Activated T-cell treated with anti-CD3 and anti-CD28 coated beads, Interleukin-2, amount 50 U/mL, for 72 hours (primary cell): ENCODE data around the gene NOD2. TPM values are rescaled to one million over a fixed set of nuclear protein-coding genes. Genes with fewer than 3 reads are reported as not detected.

Experiments
- ATAC-seq, 2 donors: fragments of 150-1000 bp; cut with Tn5 transposase; replicated peaks in 1 of 2; 2 replicates each; pipeline ENCODE4 v1.10.0; 2021; ENCODE audit warnings: moderate library complexity in 2 of 2, mild to moderate bottlenecking in 1 of 2
- DNase-seq, 2 donors: peaks; one replicate each; pipeline ENCODE4 v3.0.0; 2021 to 2022; ENCODE audit warnings: mixed read lengths in 1 of 2
- H3K27ac Mint-ChIP-seq: one replicate; pipeline ENCODE4 v1.8.0; 2022; ENCODE audit warnings: mild to moderate bottlenecking, moderate library complexity, mixed read lengths
- H3K27me3 Mint-ChIP-seq: one replicate; pipeline ENCODE4 v1.8.0; 2022; ENCODE audit warnings: low read depth, mixed read lengths
- H3K36me3 Mint-ChIP-seq, 2 donors: one replicate each; pipeline ENCODE4 v1.8.0; 2022; ENCODE audit warnings: mixed read lengths in 2 of 2, mild to moderate bottlenecking in 1 of 2; ENCODE audit not compliant: insufficient read depth in 2 of 2
- H3K4me1 Mint-ChIP-seq: one replicate; pipeline ENCODE4 v1.8.0; 2022; ENCODE audit warnings: low read depth, mixed read lengths
- H3K4me3 Mint-ChIP-seq, 2 donors: one replicate each; pipeline ENCODE4 v1.8.0; 2022; ENCODE audit warnings: mild to moderate bottlenecking in 2 of 2, mixed read lengths in 2 of 2, moderate library complexity in 2 of 2
- H3K9me3 Mint-ChIP-seq, 2 donors: one replicate each; pipeline ENCODE4 v1.8.0; 2022; ENCODE audit warnings: mixed read lengths in 2 of 2
- total RNA-seq, 2 donors: library from RNA; stranded (reverse); gene quantifications; one replicate each; pipeline ENCODE4 v1.2.3, GENCODE V29; 2022

NOD2 gene
- total RNA-seq, 2 donors from 2014 or later = 11.3 to 13.0 TPM

GRCh38 chr16:50752471-50753235 lies 59.2 kb downstream of the NOD2 start:
- Mint-ChIP-seq H3K27me3 (no peaks in the 10 kb centered on the region), H3K9me3 (no peaks in the 10 kb centered on the region), H3K36me3 (peaks cover 18 to 40% of the 10 kb centered on the region in 2 donors), H3K4me3 (peak overlapping the region in 1 of 2 donors; percentile 66), H3K4me1 (peaks cover 66% of the 10 kb centered on the region), H3K27ac (peak overlapping the region; percentile 85)
- DNase-seq (no peak), ATAC-seq (peak in 1 of 2 donors; percentile 54)

- Mint-ChIP-seq H3K4me1 (peaks cover 70% of the 10 kb centered on the region), H3K27me3 (no peaks in the 10 kb centered on the region), H3K36me3 (peaks cover 21 to 42% of the 10 kb centered on the region in 2 donors), H3K27ac (no peak overlapping the region), H3K4me3 (peak overlapping the region in 1 of 2 donors; percentile 26), H3K9me3 (no peaks in the 10 kb centered on the region)
- DNase-seq (no peak), ATAC-seq (no peak)
Observed at GRCh38 chr16:50756473-50756872, 63.1 kb downstream of the NOD2 start.

GRCh38 chr16:50761267-50761666 lies 67.9 kb downstream of the NOD2 start:
- ATAC-seq (no peak), DNase-seq (no peak)
- Mint-ChIP-seq H3K27me3 (no peaks in the 10 kb centered on the region), H3K4me1 (peaks cover 86% of the 10 kb centered on the region), H3K9me3 (peaks cover 4% of the 10 kb centered on the region in 2 donors), H3K27ac (peak overlapping the region; percentile 9), H3K36me3 (peaks cover 25 to 53% of the 10 kb centered on the region in 2 donors), H3K4me3 (peak overlapping the region; percentile 9 to 49)

GRCh38 chr16:50762241-50762640 lies 68.8 kb downstream of the NOD2 start:
- Mint-ChIP-seq H3K4me1 (peaks cover 91% of the 10 kb centered on the region), H3K36me3 (peaks cover 28 to 60% of the 10 kb centered on the region in 2 donors), H3K27ac (peak overlapping the region; percentile 15), H3K9me3 (peaks cover 7 to 9% of the 10 kb centered on the region in 2 donors), H3K27me3 (no peaks in the 10 kb centered on the region), H3K4me3 (peak overlapping the region; percentile 48 to 64)
- ATAC-seq = no peak
- no peak for DNase-seq

- Mint-ChIP-seq H3K27ac (peak overlapping the region; percentile 10), H3K36me3 (peaks cover 24 to 61% of the 10 kb centered on the region in 2 donors), H3K4me1 (peaks cover 95% of the 10 kb centered on the region), H3K4me3 (peak overlapping the region; percentile 2 to 84), H3K9me3 (peaks cover 7 to 9% of the 10 kb centered on the region in 2 donors), H3K27me3 (no peaks in the 10 kb centered on the region)
- DNase-seq = no peak
- no peak for ATAC-seq
Observed at GRCh38 chr16:50763211-50763610, 69.8 kb downstream of the NOD2 start.

- H3K4me3 Mint-ChIP-seq = peak overlapping the region; percentile 63 to 84
- H3K9me3 Mint-ChIP-seq = peaks cover 7 to 14% of the 10 kb centered on the region in 2 donors
Observed at GRCh38 chr16:50765260-50765659, 71.9 kb downstream of the NOD2 start.

GRCh38 chr16:50765861-50766260 lies 72.5 kb downstream of the NOD2 start:
- no peaks in the 10 kb centered on the region for H3K27me3 Mint-ChIP-seq
- ATAC-seq (peak; percentile 35 to 42), DNase-seq (no peak)
- H3K4me3 Mint-ChIP-seq = peak overlapping the region; percentile 63 to 84
- peak overlapping the region; percentile 95 for H3K27ac Mint-ChIP-seq
- H3K4me1 Mint-ChIP-seq = peaks cover 100% of the 10 kb centered on the region
- peaks cover 7 to 14% of the 10 kb centered on the region in 2 donors for H3K9me3 Mint-ChIP-seq
- H3K36me3 Mint-ChIP-seq = peaks cover 28 to 78% of the 10 kb centered on the region in 2 donors

More at GRCh38 chr16:50765260-50765659, 71.9 kb downstream of the NOD2 start:
- H3K27me3 Mint-ChIP-seq = no peaks in the 10 kb centered on the region
- no peak for DNase-seq
- H3K4me1 Mint-ChIP-seq = peaks cover 100% of the 10 kb centered on the region
- ATAC-seq = peak; percentile 83 to 87
- peak overlapping the region; percentile 95 for H3K27ac Mint-ChIP-seq
- peaks cover 28 to 75% of the 10 kb centered on the region in 2 donors for H3K36me3 Mint-ChIP-seq

GRCh38 chr16:50767197-50767596 lies 73.8 kb downstream of the NOD2 start:
- no peaks in the 10 kb centered on the region for H3K27me3 Mint-ChIP-seq
- peaks cover 100% of the 10 kb centered on the region for H3K4me1 Mint-ChIP-seq
- no peak overlapping the region for H3K27ac Mint-ChIP-seq
- ATAC-seq = no peak
- DNase-seq = no peak
- peaks cover 28 to 77% of the 10 kb centered on the region in 2 donors for H3K36me3 Mint-ChIP-seq
- peaks cover 7 to 14% of the 10 kb centered on the region in 2 donors for H3K9me3 Mint-ChIP-seq
- no peak overlapping the region for H3K4me3 Mint-ChIP-seq

GRCh38 chr16:50771366-50771765 lies 78.0 kb downstream of the NOD2 start:
- Mint-ChIP-seq H3K4me1 (peaks cover 89% of the 10 kb centered on the region), H3K27me3 (no peaks in the 10 kb centered on the region), H3K36me3 (peaks cover 18 to 72% of the 10 kb centered on the region in 2 donors), H3K27ac (no peak overlapping the region), H3K4me3 (no peak overlapping the region), H3K9me3 (peaks cover 3 to 8% of the 10 kb centered on the region in 2 donors)
- DNase-seq = no peak
- peak in 1 of 2 donors; percentile 28 for ATAC-seq

- Mint-ChIP-seq H3K36me3 (peaks cover 14 to 61% of the 10 kb centered on the region in 2 donors), H3K4me3 (no peak overlapping the region), H3K27me3 (no peaks in the 10 kb centered on the region), H3K27ac (no peak overlapping the region), H3K4me1 (peaks cover 82% of the 10 kb centered on the region), H3K9me3 (peaks cover 0 to 2% of the 10 kb centered on the region in 2 donors)
- no peak for ATAC-seq
- DNase-seq = no peak
Observed at GRCh38 chr16:50774405-50774804, 81.0 kb downstream of the NOD2 start.

GRCh38 chr16:50774960-50775359 lies 81.6 kb downstream of the NOD2 start:
- Mint-ChIP-seq H3K9me3 (no peaks in the 10 kb centered on the region), H3K4me3 (no peak overlapping the region), H3K27me3 (no peaks in the 10 kb centered on the region), H3K36me3 (peaks cover 15 to 61% of the 10 kb centered on the region in 2 donors), H3K4me1 (peaks cover 82% of the 10 kb centered on the region), H3K27ac (no peak overlapping the region)
- no peak for DNase-seq
- ATAC-seq = no peak

- ATAC-seq (no peak), DNase-seq (no peak)
- no peaks in the 10 kb centered on the region for H3K27me3 Mint-ChIP-seq
- H3K27ac Mint-ChIP-seq = no peak overlapping the region
- no peaks in the 10 kb centered on the region for H3K9me3 Mint-ChIP-seq
- peaks cover 17 to 59% of the 10 kb centered on the region in 2 donors for H3K36me3 Mint-ChIP-seq
- no peak overlapping the region for H3K4me3 Mint-ChIP-seq
- H3K4me1 Mint-ChIP-seq = peaks cover 82% of the 10 kb centered on the region
Observed at GRCh38 chr16:50776037-50776436, 82.6 kb downstream of the NOD2 start.

GRCh38 chr16:50778284-50779163 lies 85.1 kb downstream of the NOD2 start:
- Mint-ChIP-seq H3K36me3 (peaks cover 17 to 57% of the 10 kb centered on the region in 2 donors), H3K27ac (peak overlapping the region; percentile 72), H3K9me3 (no peaks in the 10 kb centered on the region), H3K4me1 (peaks cover 71% of the 10 kb centered on the region), H3K4me3 (peak overlapping the region; percentile 5 to 60), H3K27me3 (no peaks in the 10 kb centered on the region)
- DNase-seq = peak; percentile 20 to 36
- peak; percentile 94 to 96 for ATAC-seq
